AG04449 (cell line): ENCODE results near the gene TPPP2.
"Not testable (repeated sequence)": the region's sequence is repeated elsewhere in the genome, so short reads cannot be mapped to it uniquely, and the experiment has no call there.

ENCODE experiments used
- CTCF ChIA-PET: fragments of 350-600 bp; formaldehyde crosslinking; extraction: SDS; loops from one replicate; lab custom pipeline; 2021; ENCODE audit warnings: antibody characterized with exemption; lab: Yijun Ruan, JAX
- POLR2A ChIA-PET: fragments of 400-600, 350-600 bp; formaldehyde crosslinking; extraction: SDS; loops from one replicate; lab custom pipeline; 2020; ENCODE audit warnings: antibody characterized with exemption, inconsistent platforms; lab: Yijun Ruan, JAX
- DNase-seq: peaks from one replicate; pipeline ENCODE4 v3.0.0-alpha.2; 2010; ENCODE audit warnings: low read depth, low spot score
- H3K4me3 ChIP-seq: 2 replicates; pipeline ENCODE4 v1.5.1; 2011; ENCODE audit warnings: low read depth, mild to moderate bottlenecking, control low read depth, low read length
- TF ChIP-seq, protein P1 (sequence below): IDR thresholded peaks from one replicate; pipeline ENCODE4 v1.5.1; 2011; ENCODE audit warnings: mild to moderate bottlenecking, moderate library complexity, low read length, control low read depth, inconsistent platforms; ENCODE audit not compliant: insufficient read depth; ENCODE audit errors: missing control alignments

The TPPP2 gene

DNA sequence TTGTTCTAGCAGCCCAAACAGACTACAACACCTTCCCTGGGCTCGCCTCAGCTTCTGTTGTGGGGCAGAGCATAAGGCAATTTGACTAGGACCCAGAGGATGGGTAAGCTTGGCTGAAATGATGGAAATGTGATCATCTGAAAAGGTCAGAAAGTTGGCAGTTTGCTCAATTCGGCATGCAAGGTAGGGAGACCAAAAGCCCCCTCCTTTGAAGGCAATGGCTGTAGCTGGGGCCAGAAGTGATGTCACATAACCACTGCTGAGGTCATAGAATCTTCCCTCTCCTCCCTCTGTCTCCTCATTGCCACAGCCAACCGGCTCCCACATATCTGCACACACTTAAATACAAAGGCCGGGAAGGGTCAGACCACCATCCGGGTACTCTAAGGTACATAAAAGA is at the start of gene TPPP2:
TPPP2 (plus strand) TSS at position 301 of the 400 bp plus-strand sequence. CDS start 365 bp downstream, outside the sequence.
- ChIA-PET POLR2A (no interaction called here), CTCF (interaction anchor here (1.4 to 12.6 kb wide), 3 partner anchors 11 to 39 kb away, joined by 3 to 172 read pairs (median 35); partner anchors contain the start of gene RNASE7)
- no peak for DNase-seq
- TF ChIP-seq, protein P1, sequence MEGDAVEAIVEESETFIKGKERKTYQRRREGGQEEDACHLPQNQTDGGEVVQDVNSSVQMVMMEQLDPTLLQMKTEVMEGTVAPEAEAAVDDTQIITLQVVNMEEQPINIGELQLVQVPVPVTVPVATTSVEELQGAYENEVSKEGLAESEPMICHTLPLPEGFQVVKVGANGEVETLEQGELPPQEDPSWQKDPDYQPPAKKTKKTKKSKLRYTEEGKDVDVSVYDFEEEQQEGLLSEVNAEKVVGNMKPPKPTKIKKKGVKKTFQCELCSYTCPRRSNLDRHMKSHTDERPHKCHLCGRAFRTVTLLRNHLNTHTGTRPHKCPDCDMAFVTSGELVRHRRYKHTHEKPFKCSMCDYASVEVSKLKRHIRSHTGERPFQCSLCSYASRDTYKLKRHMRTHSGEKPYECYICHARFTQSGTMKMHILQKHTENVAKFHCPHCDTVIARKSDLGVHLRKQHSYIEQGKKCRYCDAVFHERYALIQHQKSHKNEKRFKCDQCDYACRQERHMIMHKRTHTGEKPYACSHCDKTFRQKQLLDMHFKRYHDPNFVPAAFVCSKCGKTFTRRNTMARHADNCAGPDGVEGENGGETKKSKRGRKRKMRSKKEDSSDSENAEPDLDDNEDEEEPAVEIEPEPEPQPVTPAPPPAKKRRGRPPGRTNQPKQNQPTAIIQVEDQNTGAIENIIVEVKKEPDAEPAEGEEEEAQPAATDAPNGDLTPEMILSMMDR: no peak
- H3K4me3 ChIP-seq: no peak within 1 kb of the TSS

DNA sequence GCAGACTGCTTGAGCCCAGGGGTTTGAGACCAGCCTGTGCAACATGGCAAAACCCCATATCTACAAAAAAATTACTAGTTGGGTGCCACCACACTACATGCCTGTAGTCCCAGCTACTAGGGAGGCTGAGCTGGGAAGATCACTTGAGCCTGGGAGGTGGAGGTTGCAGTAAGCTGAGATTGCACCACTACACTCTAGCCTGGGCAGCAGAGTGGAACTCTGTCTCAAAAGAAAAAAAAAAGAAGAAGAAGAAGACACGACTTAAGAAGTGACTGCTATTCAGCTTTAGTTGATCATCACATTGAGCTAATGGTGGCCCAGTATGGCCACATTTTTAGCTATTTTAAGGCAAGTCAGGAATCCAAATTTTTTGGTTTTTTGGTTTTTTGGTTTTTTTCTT is 49.1 kb upstream of the TPPP2 start:
- POLR2A ChIA-PET: no interaction called here

DNA sequence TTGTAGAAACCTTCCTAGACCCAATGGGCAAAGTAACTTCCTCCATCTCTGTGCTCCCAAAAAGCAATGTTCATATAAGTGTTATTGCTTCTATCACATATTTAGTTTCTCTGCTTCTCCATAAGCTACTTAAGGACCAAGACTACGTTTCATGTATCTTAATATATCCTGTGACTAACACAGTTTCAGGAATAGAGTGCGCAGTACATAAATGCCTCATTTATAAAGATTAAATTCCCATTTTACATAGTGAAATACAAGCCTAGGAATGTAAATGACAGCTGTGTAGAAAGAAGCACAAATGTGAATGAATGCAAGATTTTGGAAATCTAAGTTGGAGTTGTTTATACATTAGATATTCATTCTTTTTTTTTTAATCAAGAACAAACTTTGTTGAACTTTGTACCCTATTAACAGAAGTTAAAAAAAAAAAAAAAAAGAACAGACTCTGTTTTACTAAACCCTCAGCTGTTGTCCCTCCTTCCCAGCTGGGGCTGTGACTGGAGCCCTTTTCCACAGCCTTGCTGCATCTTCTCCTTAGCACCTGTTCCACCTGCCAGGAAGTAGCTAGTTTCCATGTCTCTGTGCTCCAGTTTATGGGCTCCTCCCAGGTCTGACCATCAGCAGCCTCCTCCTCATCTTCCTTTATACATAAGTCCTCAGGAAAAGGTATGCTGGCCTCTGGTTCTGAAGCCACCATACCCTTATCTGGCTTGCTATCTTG is 47.2 kb upstream of the TPPP2 start:
- ChIA-PET CTCF (interaction anchor here (1.0 to 15.3 kb wide), 4 partner anchors 10 to 122 kb away, joined by 3 to 202 read pairs (median 6); no protein-coding TSS in a partner anchor), POLR2A (no interaction called here)

More for the DNA sequence above, 49.1 kb upstream of the TPPP2 start:
- TF ChIP-seq, protein P1: no peak
- no peak for DNase-seq
- no peak overlapping the region for H3K4me3 ChIP-seq
- CTCF ChIA-PET: interaction anchor here (1.1 to 15.3 kb wide), 2 partner anchors 8 to 11 kb away, joined by 4 to 202 read pairs; no protein-coding TSS in a partner anchor

DNA sequence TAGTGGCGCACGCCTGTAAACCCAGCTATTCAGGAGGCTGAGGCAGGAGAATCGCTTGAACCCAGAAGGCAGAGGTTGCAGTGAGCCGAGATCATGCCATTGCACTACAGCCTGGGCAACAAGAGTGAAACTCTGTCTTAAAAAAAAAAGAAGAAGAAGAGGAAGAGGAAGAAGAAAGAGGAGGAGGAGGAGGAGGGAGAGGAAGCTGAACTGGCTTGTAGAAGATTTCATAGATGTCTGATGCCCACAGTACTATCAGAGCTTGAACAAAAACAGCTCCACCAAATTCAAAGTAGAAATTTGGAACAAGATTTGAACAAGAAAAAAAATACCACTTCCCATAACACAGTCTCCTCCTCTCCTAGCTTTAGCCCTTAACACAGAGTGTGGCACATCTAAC is 44.4 kb upstream of the TPPP2 start:
- DNase-seq, H3K4me3 ChIP-seq, POLR2A ChIA-PET: not testable (repeated sequence)
- CTCF ChIA-PET: interaction anchor here (9.5 to 15.3 kb wide), 2 partner anchors 13 to 118 kb away, joined by 48 to 202 read pairs; partner anchors contain the start of gene TMEM253

More for the DNA sequence above, 47.2 kb upstream of the TPPP2 start:
- TF ChIP-seq, protein P1: no peak
- DNase-seq: no peak
- no peak overlapping the region for H3K4me3 ChIP-seq

DNA sequence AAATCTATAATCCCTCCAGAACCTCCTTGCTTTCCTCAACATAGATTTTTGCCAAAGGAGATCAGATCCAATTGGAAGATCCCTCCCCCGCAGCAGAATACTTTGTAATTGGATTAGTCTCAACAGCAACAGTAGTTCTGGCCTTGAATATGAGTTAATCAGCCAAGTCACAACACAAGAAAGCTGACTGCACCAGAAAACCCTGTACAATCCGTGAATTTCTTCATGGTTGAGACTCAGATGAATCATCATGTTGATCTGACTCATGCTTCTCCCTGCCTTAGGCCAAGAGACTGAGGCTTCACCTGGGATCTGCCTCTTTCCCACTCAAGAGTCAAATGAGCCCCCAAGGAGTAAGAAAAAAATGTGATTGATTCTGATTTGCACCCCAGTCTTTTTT is 43.2 kb upstream of the TPPP2 start:
- DNase-seq: peak; percentile 85
- ChIA-PET POLR2A (no interaction called here), CTCF (interaction anchor here (0.6 to 15.3 kb wide), 6 partner anchors 9 to 117 kb away, joined by 3 to 202 read pairs (median 10); partner anchors contain the start of gene TMEM253)
- TF ChIP-seq, protein P1: no peak
- no peak overlapping the region for H3K4me3 ChIP-seq

DNA sequence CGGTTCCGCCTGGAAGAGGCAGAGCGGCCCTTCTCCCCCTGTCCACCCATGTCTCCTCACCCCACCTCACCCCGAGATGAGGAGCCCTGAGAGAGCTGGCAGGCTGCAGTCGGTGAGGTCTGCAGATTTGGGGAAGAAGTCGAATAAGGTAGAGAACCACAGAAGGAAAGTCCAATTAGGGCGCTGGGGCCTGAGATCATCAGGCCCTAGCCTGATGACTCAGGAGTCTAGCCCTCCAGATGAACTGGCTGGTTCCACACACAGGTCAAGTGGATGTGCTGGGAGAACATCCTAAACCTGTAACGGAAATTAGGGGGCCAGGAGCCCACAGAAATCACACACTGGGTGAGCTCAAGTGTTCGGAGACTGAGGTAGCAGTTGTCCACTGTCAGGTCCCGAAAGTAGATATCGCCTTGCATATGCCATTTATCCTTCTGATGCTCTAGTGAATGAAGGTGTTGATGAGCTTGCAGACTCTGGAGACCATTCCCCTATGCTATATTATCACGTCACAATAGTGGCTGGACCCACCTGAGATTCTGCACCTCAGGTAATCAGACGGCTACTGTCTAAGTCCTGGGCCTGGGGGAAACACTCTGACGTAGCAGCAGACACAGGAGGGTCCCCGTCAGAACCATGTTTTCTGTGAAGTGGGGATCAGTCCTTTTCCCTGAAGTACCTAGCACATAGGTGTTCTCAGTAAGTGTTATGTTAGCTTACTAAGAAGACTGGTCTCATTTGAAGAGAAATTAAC is 41.1 kb upstream of the TPPP2 start:
- POLR2A ChIA-PET: interaction anchor here (1.2 kb wide), 1 partner anchor 10 kb away, joined by 3 read pairs; no protein-coding TSS in a partner anchor
- peak overlapping the region; percentile 9 for H3K4me3 ChIP-seq
- CTCF ChIA-PET: interaction anchor here (0.7 to 15.3 kb wide), 7 partner anchors 10 to 115 kb away, joined by 3 to 202 read pairs (median 4); partner anchors contain the start of genes SLC39A2 and TMEM253
- DNase-seq: no peak
- TF ChIP-seq, protein P1: no peak
